ENCODE data around the gene STAG1. TPM values are rescaled to one million over a fixed set of nuclear protein-coding genes. Genes with fewer than 3 reads are reported as not detected.
"Not testable (repeated sequence)": the region's sequence is repeated elsewhere in the genome, so short reads cannot be mapped to it uniquely, and the experiment has no call there.

Gene STAG1
- total RNA-seq, 2 donors from 2014 or later = 48.0 to 62.3 TPM

- Mint-ChIP-seq H3K27me3 (no peaks in the 10 kb centered on the region), H3K4me1 (peaks cover 5% of the 10 kb centered on the region), H3K9me3 (no peaks in the 10 kb centered on the region), H3K27ac (no peak overlapping the region), H3K36me3 (ENCODE audit: low read depth) (peaks cover 35% of the 10 kb centered on the region), H3K4me3 (no peak overlapping the region)
- no peak for ATAC-seq (replicated peaks)
These were observed 266.4 kb downstream of the STAG1 start for GRCh38 chr3:136485777-136486176.

- Mint-ChIP-seq H3K4me3 (no peak overlapping the region), H3K9me3 (no peaks in the 10 kb centered on the region), H3K4me1 (no peaks in the 10 kb centered on the region), H3K36me3 (ENCODE audit: low read depth) (peaks cover 62% of the 10 kb centered on the region), H3K27ac (no peak overlapping the region), H3K27me3 (no peaks in the 10 kb centered on the region)
- ATAC-seq (replicated peaks) = no peak
These were observed 275.9 kb downstream of the STAG1 start for GRCh38 chr3:136476280-136476679.

- ATAC-seq (replicated peaks); H3K27me3 Mint-ChIP-seq; H3K27ac Mint-ChIP-seq; H3K9me3 Mint-ChIP-seq; H3K4me3 Mint-ChIP-seq; H3K4me1 Mint-ChIP-seq: not testable (repeated sequence)
- peaks cover 76% of the 10 kb centered on the region for H3K36me3 Mint-ChIP-seq (ENCODE audit: low read depth)
These were observed 277.3 kb downstream of the STAG1 start for GRCh38 chr3:136474876-136475275.

GRCh38 chr3:136473716-136474326 lies 278.4 kb downstream of the STAG1 start:
- no peak for ATAC-seq (replicated peaks)
- H3K27me3 Mint-ChIP-seq = no peaks in the 10 kb centered on the region
- no peaks in the 10 kb centered on the region for H3K4me1 Mint-ChIP-seq
- H3K27ac Mint-ChIP-seq = no peak overlapping the region
- H3K9me3 Mint-ChIP-seq = no peaks in the 10 kb centered on the region
- H3K4me3 Mint-ChIP-seq = no peak overlapping the region
- H3K36me3 Mint-ChIP-seq (ENCODE audit: low read depth) = peaks cover 82% of the 10 kb centered on the region

GRCh38 chr3:136465296-136465695 lies 286.9 kb downstream of the STAG1 start:
- Mint-ChIP-seq H3K4me1 (peaks cover 11% of the 10 kb centered on the region), H3K36me3 (ENCODE audit: low read depth) (peaks cover 82% of the 10 kb centered on the region), H3K9me3 (peaks cover 11% of the 10 kb centered on the region), H3K27me3 (no peaks in the 10 kb centered on the region), H3K4me3 (no peak overlapping the region), H3K27ac (no peak overlapping the region)
- no peak for ATAC-seq (replicated peaks)

GRCh38 chr3:136464502-136464901 lies 287.7 kb downstream of the STAG1 start:
- Mint-ChIP-seq H3K27me3 (no peaks in the 10 kb centered on the region), H3K4me1 (peaks cover 11% of the 10 kb centered on the region), H3K4me3 (no peak overlapping the region), H3K9me3 (peaks cover 11% of the 10 kb centered on the region), H3K36me3 (ENCODE audit: low read depth) (peaks cover 82% of the 10 kb centered on the region), H3K27ac (peak overlapping the region; percentile 48)
- ATAC-seq (replicated peaks) = no peak

GRCh38 chr3:136463170-136463569 lies 289.0 kb downstream of the STAG1 start:
- H3K9me3 Mint-ChIP-seq = peaks cover 11% of the 10 kb centered on the region
- ATAC-seq (replicated peaks) = no peak
- no peak overlapping the region for H3K27ac Mint-ChIP-seq
- peaks cover 91% of the 10 kb centered on the region for H3K36me3 Mint-ChIP-seq (ENCODE audit: low read depth)
- H3K27me3 Mint-ChIP-seq = no peaks in the 10 kb centered on the region
- no peak overlapping the region for H3K4me3 Mint-ChIP-seq
- peaks cover 11% of the 10 kb centered on the region for H3K4me1 Mint-ChIP-seq

GRCh38 chr3:136457793-136458192 lies 294.4 kb downstream of the STAG1 start:
- no peak for ATAC-seq (replicated peaks)
- no peaks in the 10 kb centered on the region for H3K27me3 Mint-ChIP-seq
- peaks cover 84% of the 10 kb centered on the region for H3K36me3 Mint-ChIP-seq (ENCODE audit: low read depth)
- H3K4me3 Mint-ChIP-seq = no peak overlapping the region
- no peaks in the 10 kb centered on the region for H3K4me1 Mint-ChIP-seq
- no peak overlapping the region for H3K27ac Mint-ChIP-seq
- H3K9me3 Mint-ChIP-seq = peaks cover 18% of the 10 kb centered on the region

- peaks cover 18% of the 10 kb centered on the region for H3K9me3 Mint-ChIP-seq
- H3K27me3 Mint-ChIP-seq = no peaks in the 10 kb centered on the region
- H3K27ac Mint-ChIP-seq = no peak overlapping the region
These were observed 296.0 kb downstream of the STAG1 start for GRCh38 chr3:136456196-136456595.

GRCh38 chr3:136444581-136444980 lies 307.6 kb downstream of the STAG1 start:
- H3K9me3 Mint-ChIP-seq = no peaks in the 10 kb centered on the region
- H3K4me3 Mint-ChIP-seq = no peak overlapping the region
- no peaks in the 10 kb centered on the region for H3K4me1 Mint-ChIP-seq
- H3K27ac Mint-ChIP-seq = no peak overlapping the region
- peaks cover 80% of the 10 kb centered on the region for H3K36me3 Mint-ChIP-seq (ENCODE audit: low read depth)
- H3K27me3 Mint-ChIP-seq = no peaks in the 10 kb centered on the region
- no peak for ATAC-seq (replicated peaks)

More at GRCh38 chr3:136456196-136456595, 296.0 kb downstream of the STAG1 start:
- Mint-ChIP-seq H3K4me3 (no peak overlapping the region), H3K36me3 (ENCODE audit: low read depth) (peaks cover 79% of the 10 kb centered on the region), H3K4me1 (no peaks in the 10 kb centered on the region)
- no peak for ATAC-seq (replicated peaks)

GRCh38 chr3:136437043-136437442 lies 315.1 kb downstream of the STAG1 start:
- H3K27ac Mint-ChIP-seq = no peak overlapping the region
- no peak overlapping the region for H3K4me3 Mint-ChIP-seq
- no peak for ATAC-seq (replicated peaks)
- no peaks in the 10 kb centered on the region for H3K4me1 Mint-ChIP-seq
- no peaks in the 10 kb centered on the region for H3K9me3 Mint-ChIP-seq
- peaks cover 49% of the 10 kb centered on the region for H3K36me3 Mint-ChIP-seq (ENCODE audit: low read depth)
- H3K27me3 Mint-ChIP-seq = no peaks in the 10 kb centered on the region

GRCh38 chr3:136434429-136434828 lies 317.7 kb downstream of the STAG1 start:
- Mint-ChIP-seq H3K36me3 (ENCODE audit: low read depth) (peaks cover 43% of the 10 kb centered on the region), H3K27me3 (no peaks in the 10 kb centered on the region), H3K27ac (no peak overlapping the region), H3K9me3 (no peaks in the 10 kb centered on the region), H3K4me1 (no peaks in the 10 kb centered on the region), H3K4me3 (no peak overlapping the region)
- no peak for ATAC-seq (replicated peaks)

- H3K9me3 Mint-ChIP-seq = no peaks in the 10 kb centered on the region
- H3K27me3 Mint-ChIP-seq = no peaks in the 10 kb centered on the region
- H3K4me3 Mint-ChIP-seq = no peak overlapping the region
- no peak overlapping the region for H3K27ac Mint-ChIP-seq
- no peak for ATAC-seq (replicated peaks)
- H3K4me1 Mint-ChIP-seq = no peaks in the 10 kb centered on the region
- H3K36me3 Mint-ChIP-seq (ENCODE audit: low read depth) = peaks cover 48% of the 10 kb centered on the region
These were observed 319.5 kb downstream of the STAG1 start for GRCh38 chr3:136432685-136433084.

GRCh38 chr3:136428167-136428566 lies 324.0 kb downstream of the STAG1 start:
- Mint-ChIP-seq H3K36me3 (ENCODE audit: low read depth) (peaks cover 36% of the 10 kb centered on the region), H3K27ac (no peak overlapping the region), H3K4me1 (no peaks in the 10 kb centered on the region), H3K9me3 (no peaks in the 10 kb centered on the region), H3K4me3 (no peak overlapping the region), H3K27me3 (no peaks in the 10 kb centered on the region)
- ATAC-seq (replicated peaks) = no peak

- no peak for ATAC-seq (replicated peaks)
- no peak overlapping the region for H3K27ac Mint-ChIP-seq
- H3K4me1 Mint-ChIP-seq = no peaks in the 10 kb centered on the region
- H3K36me3 Mint-ChIP-seq (ENCODE audit: low read depth) = peaks cover 34% of the 10 kb centered on the region
- no peak overlapping the region for H3K4me3 Mint-ChIP-seq
- H3K27me3 Mint-ChIP-seq = no peaks in the 10 kb centered on the region
- no peaks in the 10 kb centered on the region for H3K9me3 Mint-ChIP-seq
These were observed 324.9 kb downstream of the STAG1 start for GRCh38 chr3:136427236-136427635.

- H3K4me3 Mint-ChIP-seq = no peak overlapping the region
These were observed 337.7 kb downstream of the STAG1 start for GRCh38 chr3:136414476-136414875.

More at GRCh38 chr3:136414476-136414875, 337.7 kb downstream of the STAG1 start:
- Mint-ChIP-seq H3K9me3 (no peaks in the 10 kb centered on the region), H3K4me1 (no peaks in the 10 kb centered on the region), H3K27me3 (no peaks in the 10 kb centered on the region), H3K27ac (no peak overlapping the region), H3K36me3 (ENCODE audit: low read depth) (peaks cover 73% of the 10 kb centered on the region)
- no peak for ATAC-seq (replicated peaks)

Data from activated T-helper 17 cell treated with anti-CD3 and anti-CD28 coated beads, Interleukin-2, amount 50 U/mL, for 72 hours (primary cell).